Thyroid gland (tissue), 4 donors: ENCODE data around the gene KCNQ4. TPM values are rescaled to one million over a fixed set of nuclear protein-coding genes. Genes with fewer than 3 reads are reported as not detected.

Experiments
- DNase-seq, 2 donors: peaks; one replicate each; pipeline ENCODE4 v3.0.0-alpha.2; 2019
- H3K27ac ChIP-seq, 3 donors: fragments of 200-600 bp; sonication (generic); 1 replicate in 2 of 3; 2 replicates in 1 of 3; pipeline ENCODE4 v1.5.1; 2016 to 2019; ENCODE audit warnings: mild to moderate bottlenecking in 1 of 3, moderate library complexity in 1 of 3
- H3K27me3 ChIP-seq: fragments of 200-600 bp; sonication (generic); one replicate; pipeline ENCODE4 v1.5.1; 2019
- H3K36me3 ChIP-seq, 2 donors: fragments of 200-600 bp; sonication (generic); one replicate each; pipeline ENCODE4 v1.5.1; 2016 to 2019
- H3K4me1 ChIP-seq, 2 donors: fragments of 200-600 bp; sonication (generic); one replicate each; pipeline ENCODE4 v1.5.1; 2017 to 2019
- H3K4me3 ChIP-seq, 3 donors: fragments of 200-600 bp; sonication (generic); replicated peaks in 1 of 3; 1 replicate in 2 of 3; 2 replicates in 1 of 3; pipeline ENCODE4 v1.5.1; 2016; ENCODE audit warnings: mild to moderate bottlenecking in 1 of 3
- H3K9me3 ChIP-seq: fragments of 200-600 bp; sonication (generic); one replicate; pipeline ENCODE4 v1.5.1; 2017
- CTCF ChIP-seq, 6 experiments: fragments of 200-600 bp in 3 of 6; fragments of 450-650 bp in 3 of 6; sonication (generic) in 3 of 6; IDR thresholded peaks; one replicate each; pipeline ENCODE4 v1.5.1; 2016 to 2019; ENCODE audit warnings: antibody characterized with exemption in 6 of 6, mild to moderate bottlenecking in 2 of 6, inconsistent platforms in 1 of 6, moderate library complexity in 1 of 6
- POLR2A ChIP-seq, 2 donors: fragments of 450-650 bp; IDR thresholded peaks; one replicate each; pipeline ENCODE4 v1.6.1; 2017; ENCODE audit warnings: antibody characterized with exemption in 2 of 2, mild to moderate bottlenecking in 2 of 2, moderate library complexity in 1 of 2
- WGBS, 2 donors: methylation state at CpG; one replicate each; pipeline ENCODE4 v1.1.5; 2017; 5-methylcytosine and 5-hydroxymethylcytosine counted together
- intact Hi-C: fragments of 100-400 bp; cut with DNase I; formaldehyde crosslinking; loops from one replicate; pipeline ENCODE4 v1.15.1; 2023
- total RNA-seq, 4 donors: library from RNA; depleted of rRNA; stranded (reverse); fragments of >200 nt; gene quantifications; one replicate each; pipeline ENCODE4 v1.2.3, GENCODE V29; 2016

KCNQ4 gene
- total RNA-seq, 4 donors from 2014 or later = 0.11 to 1.1 (median 0.40) TPM

GRCh38 chr1:40808909-40809308, 25.3 kb downstream of the KCNQ4 start:
- intact Hi-C loops = no loop called here
- Histone ChIP-seq H3K4me3 (no peak overlapping the region), H3K4me1 (no peaks in the 10 kb centered on the region), H3K36me3 (no peaks in the 10 kb centered on the region), H3K27ac (no peak overlapping the region), H3K27me3 (no peaks in the 10 kb centered on the region), H3K9me3 (no peaks in the 10 kb centered on the region)
- TF ChIP-seq CTCF (IDR thresholded peaks at IDR 0.05) = no peak
- TF ChIP-seq POLR2A (IDR thresholded peaks at IDR 0.05) = no peak
- DNase-seq = no peak
- 80 to 81% methylated on average over 6 of the region's 6 CpGs for WGBS, 2 donors

GRCh38 chr1:40810927-40811326, 27.3 kb downstream of the KCNQ4 start:
- H3K27ac ChIP-seq = no peak overlapping the region
- intact Hi-C loops = no loop called here
- no peaks in the 10 kb centered on the region for H3K9me3 ChIP-seq
- H3K36me3 ChIP-seq = no peaks in the 10 kb centered on the region
- H3K4me3 ChIP-seq = no peak overlapping the region
- no peak for TF ChIP-seq CTCF (IDR thresholded peaks at IDR 0.05)
- no peak for TF ChIP-seq POLR2A (IDR thresholded peaks at IDR 0.05)
- no peaks in the 10 kb centered on the region for H3K27me3 ChIP-seq
- DNase-seq = no peak
- WGBS, 2 donors = 92 to 95% methylated on average over 4 to 5 of the region's 5 CpGs
- no peaks in the 10 kb centered on the region for H3K4me1 ChIP-seq

GRCh38 chr1:40815420-40815819, 31.8 kb downstream of the KCNQ4 start:
- no peak for DNase-seq
- H3K27ac ChIP-seq = no peak overlapping the region
- no peak overlapping the region for H3K4me3 ChIP-seq
- H3K27me3 ChIP-seq = no peaks in the 10 kb centered on the region
- H3K9me3 ChIP-seq = no peaks in the 10 kb centered on the region
- TF ChIP-seq POLR2A (IDR thresholded peaks at IDR 0.05) (no peak), CTCF (IDR thresholded peaks at IDR 0.05) (no peak)
- 70 to 71% methylated on average over 9 of the region's 9 CpGs for WGBS, 2 donors
- intact Hi-C loops = no loop called here
- H3K36me3 ChIP-seq = no peaks in the 10 kb centered on the region
- H3K4me1 ChIP-seq = peaks cover 7 to 8% of the 10 kb centered on the region in 2 donors

GRCh38 chr1:40817791-40818263, 34.2 kb downstream of the KCNQ4 start:
- H3K4me3 ChIP-seq = no peak overlapping the region
- TF ChIP-seq CTCF (IDR thresholded peaks at IDR 0.05) (no peak), POLR2A (IDR thresholded peaks at IDR 0.05) (no peak)
- H3K27ac ChIP-seq = no peak overlapping the region
- H3K27me3 ChIP-seq = no peaks in the 10 kb centered on the region
- peaks cover 7 to 8% of the 10 kb centered on the region in 2 donors for H3K4me1 ChIP-seq
- H3K36me3 ChIP-seq = no peaks in the 10 kb centered on the region
- 38 to 61% methylated on average over 11 to 16 of the region's 19 CpGs for WGBS, 2 donors
- H3K9me3 ChIP-seq = no peaks in the 10 kb centered on the region
- intact Hi-C loops = no loop called here
- DNase-seq = no peak

- TF ChIP-seq CTCF (IDR thresholded peaks at IDR 0.05) (no peak), POLR2A (IDR thresholded peaks at IDR 0.05) (no peak)
- 2 to 4% methylated on average over 20 to 29 of the region's 59 CpGs for WGBS, 2 donors
- peak overlapping the region in 1 of 3 donors; percentile 13 for H3K4me3 ChIP-seq
- H3K27ac ChIP-seq = no peak overlapping the region
- H3K27me3 ChIP-seq = no peaks in the 10 kb centered on the region
- peaks cover 7 to 8% of the 10 kb centered on the region in 2 donors for H3K4me1 ChIP-seq
- no peaks in the 10 kb centered on the region for H3K9me3 ChIP-seq
- peak; percentile 56 to 66 for DNase-seq
- H3K36me3 ChIP-seq = no peaks in the 10 kb centered on the region
- intact Hi-C loops = no loop called here
Observed at GRCh38 chr1:40818264-40818961, 34.8 kb downstream of the KCNQ4 start.
